H1 (cell line): ENCODE data around the gene GOLGA6L10. TPM values are rescaled to one million over a fixed set of nuclear protein-coding genes. Genes with fewer than 3 reads are reported as not detected.

Experiments
- CTCF ChIA-PET: fragments of 300-600 bp; sonication (Branson Sonifier 250); formaldehyde crosslinking; loops from one replicate; lab custom pipeline; 2021; ENCODE audit not compliant: partially characterized antibody; lab: Charles Lee
- POLR2A ChIA-PET: fragments of 300-600 bp; sonication (Branson Sonifier 250); formaldehyde crosslinking; loops from one replicate; lab custom pipeline; 2021; ENCODE audit warnings: inconsistent platforms; ENCODE audit not compliant: partially characterized antibody; lab: Charles Lee
- DNase-seq, 2 experiments: peaks; one replicate each; pipeline versions ENCODE4 v3.0.0 to v3.0.0-alpha.2; 2010 to 2022; ENCODE audit warnings: low spot score in 2 of 2, low read depth in 1 of 2, mixed read lengths in 1 of 2
- FAIRE-seq: peaks from 2 replicates; lab custom pipeline; 2011; peaks lifted over from hg19 to GRCh38; lab: Jason Lieb, UNC
- H2AFZ ChIP-seq: 2 replicates; pipeline ENCODE4 v1.8.1; 2012; ENCODE audit warnings: low read length, inconsistent platforms
- H2AK5ac ChIP-seq: 2 replicates; pipeline ENCODE4 v1.6.1; 2013; ENCODE audit warnings: low read depth, low read length
- H2BK120ac ChIP-seq: replicated peaks from 2 replicates; pipeline ENCODE3; 2013; ENCODE audit warnings: low read depth, low read length, inconsistent platforms
- H2BK12ac ChIP-seq: 2 replicates; pipeline ENCODE4 v1.6.1; 2013; ENCODE audit warnings: low read depth, low read length
- H2BK15ac ChIP-seq: 2 replicates; pipeline ENCODE4 v1.6.1; 2013; ENCODE audit warnings: low read length
- H2BK20ac ChIP-seq: 2 replicates; pipeline ENCODE4 v1.6.1; 2013; ENCODE audit warnings: low read length
- H2BK5ac ChIP-seq: 2 replicates; pipeline ENCODE4 v1.6.1; 2013; ENCODE audit warnings: low read depth, low read length
- H3K14ac ChIP-seq: 2 replicates; pipeline ENCODE4 v1.6.1; 2013; ENCODE audit warnings: inconsistent platforms; ENCODE audit not compliant: insufficient read length
- H3K18ac ChIP-seq: 2 replicates; pipeline ENCODE4 v1.6.1; 2013; ENCODE audit warnings: low read length; ENCODE audit errors: extremely low read depth
- H3K23ac ChIP-seq: 2 replicates; pipeline ENCODE4 v1.6.1; 2013; ENCODE audit warnings: inconsistent platforms; ENCODE audit not compliant: insufficient read length
- H3K23me2 ChIP-seq: 2 replicates; pipeline ENCODE4 v1.6.1; 2013; ENCODE audit warnings: low read depth, low read length
- H3K27ac ChIP-seq: 2 replicates; pipeline ENCODE4 v1.6.1; 2011; ENCODE audit warnings: low read depth, low read length, inconsistent platforms
- H3K27me3 ChIP-seq, 4 experiments: replicated peaks in 1 of 4; 1 replicate in 1 of 4; 2 replicates in 3 of 4; pipeline versions ENCODE4 v1.6.1 to v1.8.1; 2011 to 2013; ENCODE audit warnings: low read length in 3 of 4, mild to moderate bottlenecking in 3 of 4, inconsistent platforms in 2 of 4, mixed read lengths in 2 of 4, moderate library complexity in 1 of 4; ENCODE audit not compliant: control insufficient read depth in 3 of 4, insufficient read depth in 3 of 4; ENCODE audit errors: extremely low read depth in 1 of 4
- H3K36me3 ChIP-seq, 4 experiments: 2 replicates each; pipeline versions ENCODE4 v1.6.1 to v1.8.1; 2011 to 2013; ENCODE audit warnings: mild to moderate bottlenecking in 4 of 4, low read length in 3 of 4, moderate library complexity in 2 of 4, control low read depth in 1 of 4, inconsistent platforms in 1 of 4; ENCODE audit not compliant: insufficient read depth in 4 of 4, control insufficient read depth in 2 of 4
- H3K4ac ChIP-seq: replicated peaks from 2 replicates; pipeline ENCODE3; 2013; ENCODE audit warnings: low read length, low read depth, mixed read lengths, inconsistent platforms; ENCODE audit not compliant: insufficient read length
- H3K4me1 ChIP-seq, 4 experiments: replicated peaks in 1 of 4; 1 replicate in 1 of 4; 2 replicates in 3 of 4; pipeline versions ENCODE4 v1.6.1 to v1.8.1; 2011 to 2013; ENCODE audit warnings: low read length in 3 of 4, inconsistent platforms in 2 of 4, mixed read lengths in 1 of 4; ENCODE audit not compliant: insufficient read depth in 4 of 4, control insufficient read depth in 3 of 4
- H3K4me2 ChIP-seq, 2 experiments: 2 replicates each; pipeline versions ENCODE4 v1.6.1 to v1.8.1; 2011 to 2013; ENCODE audit warnings: low read depth in 2 of 2, low read length in 2 of 2, control low read depth in 1 of 2, inconsistent platforms in 1 of 2, mild to moderate bottlenecking in 1 of 2; ENCODE audit not compliant: insufficient read depth in 1 of 2
- H3K4me3 ChIP-seq, 4 experiments: fragments of 200-600, 300-600 bp in 1 of 4; sonication (generic), shearing (Covaris generic), sonication (Bioruptor Twin) in 1 of 4; 2 replicates each; pipeline versions ENCODE4 v1.5.1 to v1.8.1; 2011 to 2016; ENCODE audit warnings: low read length in 4 of 4, low read depth in 3 of 4, control low read depth in 2 of 4, inconsistent platforms in 2 of 4, mild to moderate bottlenecking in 2 of 4, mixed read lengths in 1 of 4, moderate library complexity in 1 of 4; ENCODE audit not compliant: insufficient read depth in 2 of 4; ENCODE audit errors: extremely low read depth in 1 of 4
- H3K56ac ChIP-seq: replicated peaks from 2 replicates; pipeline ENCODE3; 2013; ENCODE audit warnings: low read depth, mild to moderate bottlenecking, mixed read lengths, low read length, inconsistent platforms; ENCODE audit not compliant: insufficient read length
- H3K79me1 ChIP-seq: 2 replicates; pipeline ENCODE4 v1.6.1; 2013; ENCODE audit warnings: low read depth, low read length, control low read depth
- H3K79me2 ChIP-seq, 2 experiments: 2 replicates each; pipeline versions ENCODE4 v1.6.1 to v1.8.1; 2012 to 2013; ENCODE audit warnings: low read length in 2 of 2, mild to moderate bottlenecking in 2 of 2, inconsistent platforms in 1 of 2; ENCODE audit not compliant: insufficient read depth in 2 of 2, control insufficient read depth in 1 of 2
- H3K9ac ChIP-seq, 4 experiments: replicated peaks in 1 of 4; 1 replicate in 1 of 4; 2 replicates in 3 of 4; pipeline versions ENCODE4 v1.6.1 to v1.8.1; 2011 to 2013; ENCODE audit warnings: low read depth in 3 of 4, low read length in 3 of 4, control low read depth in 2 of 4, mild to moderate bottlenecking in 2 of 4, moderate library complexity in 2 of 4, inconsistent platforms in 1 of 4; ENCODE audit errors: extremely low read depth in 1 of 4
- H3K9me3 ChIP-seq, 2 experiments: 2 replicates each; pipeline versions ENCODE4 v1.6.1 to v1.8.1; 2012 to 2013; ENCODE audit warnings: mild to moderate bottlenecking in 2 of 2, moderate library complexity in 2 of 2, control low read depth in 1 of 2, inconsistent platforms in 1 of 2, low read depth in 1 of 2, low read length in 1 of 2, mixed read lengths in 1 of 2; ENCODE audit not compliant: insufficient read depth in 2 of 2
- H4K20me1 ChIP-seq, 2 experiments: replicated peaks in 1 of 2; 2 replicates each; pipeline versions ENCODE3 to v1.8.1; 2011 to 2013; ENCODE audit warnings: inconsistent platforms in 2 of 2, low read length in 2 of 2, mild to moderate bottlenecking in 1 of 2; ENCODE audit not compliant: insufficient read depth in 2 of 2, control insufficient read depth in 1 of 2
- H4K5ac ChIP-seq: 2 replicates; pipeline ENCODE4 v1.6.1; 2013; ENCODE audit warnings: low read length, low read depth, mixed read lengths, inconsistent platforms; ENCODE audit not compliant: insufficient read length
- H4K8ac ChIP-seq: 2 replicates; pipeline ENCODE4 v1.8.0; 2013; ENCODE audit warnings: mild to moderate bottlenecking, moderate library complexity, low read length, inconsistent platforms; ENCODE audit not compliant: insufficient read depth; ENCODE audit errors: extremely low read depth
- H4K91ac ChIP-seq: replicated peaks from 2 replicates; pipeline ENCODE3; 2013; ENCODE audit warnings: low read length, mixed read lengths, inconsistent platforms; ENCODE audit not compliant: insufficient read length
- GTF2F1 ChIP-seq: IDR thresholded peaks from 2 replicates; pipeline ENCODE4 v1.6.1; 2012; ENCODE audit warnings: low read depth, low read length, improper control_type of control experiment, borderline replicate concordance
- KDM1A ChIP-seq: fragments of 200-600, 300-600 bp; sonication (generic); IDR thresholded peaks from 2 replicates; pipeline ENCODE4 v1.7.1; 2016; ENCODE audit warnings: mild to moderate bottlenecking, low read length, borderline replicate concordance
- KDM5A ChIP-seq: fragments of 200-600 bp; IDR thresholded peaks from 2 replicates; pipeline ENCODE4 v1.7.1; 2012; ENCODE audit warnings: mild to moderate bottlenecking, low read length, inconsistent platforms, mixed read lengths
- RBBP5 ChIP-seq: IDR thresholded peaks from 2 replicates; pipeline ENCODE4 v1.7.1; 2012; ENCODE audit warnings: low read depth, mild to moderate bottlenecking, inconsistent platforms, low read length, moderate library complexity, borderline replicate concordance
- TAF1 ChIP-seq: IDR thresholded peaks from 2 replicates; pipeline ENCODE4 v1.6.1; 2011; ENCODE audit warnings: mild to moderate bottlenecking, low read depth, low read length
- WGBS, 2 experiments: shearing (Covaris generic) in 1 of 2; methylation state at CpG; one replicate each; pipeline versions ENCODE4 v1.1.6 to v1.1.7; 2013 to 2015; ENCODE audit warnings: low lambda C conversion rate in 2 of 2, mixed read lengths in 2 of 2, inconsistent platforms in 1 of 2, low coverage in 1 of 2, missing lambda C conversion rate in 1 of 2; ENCODE audit not compliant: insufficient replicate concordance in 2 of 2, insufficient coverage in 1 of 2, insufficient read length in 1 of 2; ENCODE audit errors: extremely low coverage in 1 of 2, missing lambda C conversion rate in 1 of 2; 5-methylcytosine and 5-hydroxymethylcytosine counted together
- polyA plus RNA-seq, 7 experiments: library from polyadenylated mRNA; depleted of rRNA in 3 of 7; stranded (reverse) in 5 of 7; unstranded in 2 of 7; fragments of >200 nt in 5 of 7; fragments of 200-250 nt in 2 of 7; gene quantifications; 1 replicate in 5 of 7; 2 replicates in 1 of 7; 4 replicates in 1 of 7; pipeline versions ENCODE4 v1.2.1 to v1.2.3, GENCODE V29; 2011 to 2013; ENCODE audit warnings: missing spikeins in 2 of 7, mixed read lengths in 2 of 7
- total RNA-seq: library from RNA; stranded (reverse); fragmentation: NEBNext Ultra II Directional; extraction: Animal tissue kit (Norgen Biotek cat#: 25700); gene quantifications from 2 replicates; pipeline ENCODE4 v1.2.1, GENCODE V29; 2021

GOLGA6L10 gene
- total and polyA plus RNA-seq, 2 of the 8 experiments (the other 6 are each of a cell fraction or from before 2014, with no cell fraction given): 0.91 to 4.0 TPM

- no peak overlapping the region for H2BK15ac ChIP-seq
- H4K8ac ChIP-seq: no peak overlapping the region
- FAIRE-seq (no peak), DNase-seq (no peak)
- H3K56ac ChIP-seq: no peak overlapping the region
- no peak overlapping the region for H3K14ac ChIP-seq
- H3K4me3 ChIP-seq: no peak overlapping the region
- 94% methylated on average over 3 of the region's 3 CpGs; no CpG with 5 or more reads in 1 of the 2 experiments for WGBS, 2 experiments
- peaks cover 0 to 38% of the 10 kb centered on the region in 2 experiments; a peak in 2 of 4 replicates for H3K79me2 ChIP-seq
- no peak overlapping the region for H3K27ac ChIP-seq
- no peaks in the 10 kb centered on the region for H3K4me1 ChIP-seq
- H3K4me2 ChIP-seq: no peak overlapping the region
- peaks cover 0 to 2% of the 10 kb centered on the region in 2 experiments for H4K20me1 ChIP-seq
- H3K23me2 ChIP-seq: no peaks in the 10 kb centered on the region
- no peak overlapping the region for H3K4ac ChIP-seq
- H3K27me3 ChIP-seq: no peaks in the 10 kb centered on the region
- H2AFZ ChIP-seq: no peak overlapping the region
- no peak overlapping the region for H3K9ac ChIP-seq
- H3K18ac ChIP-seq: no peak overlapping the region
- no peak overlapping the region for H2AK5ac ChIP-seq
- no peaks in the 10 kb centered on the region for H3K9me3 ChIP-seq
- no peak overlapping the region for H2BK120ac ChIP-seq
- H2BK20ac ChIP-seq: no peak overlapping the region
- H4K5ac ChIP-seq: no peak overlapping the region
- H3K23ac ChIP-seq: no peak overlapping the region
- H2BK5ac ChIP-seq: no peak overlapping the region
- ChIA-PET CTCF (no interaction called here), POLR2A (no interaction called here)
- TF ChIP-seq KDM5A (no peak), GTF2F1 (no peak), TAF1 (no peak), RBBP5 (no peak), KDM1A (no peak)
- no peak overlapping the region for H2BK12ac ChIP-seq
- H4K91ac ChIP-seq: no peak overlapping the region
- H3K79me1 ChIP-seq: no peaks in the 10 kb centered on the region
- H3K36me3 ChIP-seq: no peaks in the 10 kb centered on the region
These were observed 48.5 kb upstream of the GOLGA6L10 start for GRCh38 chr15:82397817-82398216.
